ENCODE measurements around the gene KLRF2.

GRCh38 chr12:9868951-9869306 is 12.4 kb upstream of the KLRF2 start:
- TF ChIP-seq SPI1 (IDR thresholded peaks at IDR 0.05; ENCODE audit: borderline replicate concordance, low read depth) (no peak), CTCF (IDR thresholded peaks at IDR 0.05; ENCODE audit: insufficient read depth, low read length) (no peak)

Measured in HL-60 (cell line).